ENCODE data around the gene RACK1. TPM values are rescaled to one million over a fixed set of nuclear protein-coding genes. Genes with fewer than 3 reads are reported as not detected.

Gene RACK1
- total and polyA plus RNA-seq, 2 of the 13 experiments (the other 11 are each of a cell fraction or from before 2014, with no cell fraction given): 2,514 to 6,141 TPM

- TF ChIP-seq MXD4 (CRISPR knock-in tag; IDR thresholded peaks at IDR 0.05) (no peak), GMEB1 (CRISPR knock-in tag; IDR thresholded peaks at IDR 0.05; ENCODE audit: borderline replicate concordance) (peak; percentile 42; the same call in 1 of the 2 replicates), ZUFSP (CRISPR knock-in tag; IDR thresholded peaks at IDR 0.05; ENCODE audit: borderline replicate concordance) (no peak), ZNF598 (CRISPR knock-in tag; IDR thresholded peaks at IDR 0.05; ENCODE audit: borderline replicate concordance) (no peak; the same call in 1 of the 2 replicates), ZNF850 (CRISPR knock-in tag; conservative IDR thresholded peaks at IDR 0.05) (no peak; the same call in 1 of the 2 replicates), IRF2 (CRISPR knock-in tag; IDR thresholded peaks at IDR 0.05) (peak; percentile 61), ZNF710 (CRISPR knock-in tag; IDR thresholded peaks at IDR 0.05; ENCODE audit: borderline replicate concordance) (0 out of 2 replicates have a peak, but pooled peaks have one; percentile 49), ZNF263 (CRISPR knock-in tag; IDR thresholded peaks at IDR 0.05) (0 out of 2 replicates have a peak, but pooled peaks have one; percentile 55), HMGA1 (CRISPR knock-in tag; conservative IDR thresholded peaks at IDR 0.05) (no peak), HNRNPLL (IDR thresholded peaks at IDR 0.05; ENCODE audit: low read depth, low read length, poor library complexity, severe bottlenecking) (peak; percentile 65), ZFP82 (CRISPR knock-in tag; IDR thresholded peaks at IDR 0.05; ENCODE audit: borderline replicate concordance) (peak; percentile 88; the same call in 1 of the 2 replicates), ZSCAN20 (CRISPR knock-in tag; IDR thresholded peaks at IDR 0.05; ENCODE audit: borderline replicate concordance) (peak; percentile 93), SAFB2 (CRISPR knock-in tag; IDR thresholded peaks at IDR 0.05; ENCODE audit: borderline replicate concordance, low read depth) (peak; percentile 62), ZNF773 (CRISPR knock-in tag; IDR thresholded peaks at IDR 0.05; ENCODE audit: borderline replicate concordance) (peak; percentile 47), SAP130 (CRISPR knock-in tag; IDR thresholded peaks at IDR 0.05; ENCODE audit: low read depth) (peak; percentile 77), ZNF12 (CRISPR knock-in tag; IDR thresholded peaks at IDR 0.05) (no peak), SMARCC2 (IDR thresholded peaks at IDR 0.05) (no peak), NR2C2 (CRISPR knock-in tag; IDR thresholded peaks at IDR 0.05; ENCODE audit: borderline replicate concordance) (peak; percentile 25; the same call in 1 of the 2 replicates), SKIL (CRISPR knock-in tag; IDR thresholded peaks at IDR 0.05; ENCODE audit: borderline replicate concordance) (no peak), RORA (CRISPR knock-in tag; IDR thresholded peaks at IDR 0.05) (no peak), ZNF501 (CRISPR knock-in tag; IDR thresholded peaks at IDR 0.05) (peak; percentile 85; the same call in 1 of the 2 replicates), ETV6 (CRISPR knock-in tag; conservative IDR thresholded peaks at IDR 0.05) (peak; percentile 32; the same call in 1 of the 2 replicates)
Measured at GRCh38 chr5:181261320-181262049, 17.8 kb upstream of the RACK1 start (continued).

All from HepG2 (cell line).